T-helper 2 cell treated with Interferon-gamma antibody and Interleukin-4, amounts not matched to agents 5 μg/mL and 100 μg/mL, for 36 hours (primary cell): Measurements from ENCODE around the gene RPL37.
"Not testable (repeated sequence)": the region's sequence is repeated elsewhere in the genome, so short reads cannot be mapped to it uniquely, and the experiment has no call there.

Source experiments
- DNase-seq: peaks from one replicate; pipeline ENCODE4 v3.0.0; 2021; ENCODE audit warnings: low spot score
- H3K27ac Mint-ChIP-seq: one replicate; pipeline ENCODE4 v1.8.0; 2021; ENCODE audit warnings: mild to moderate bottlenecking, mixed read lengths
- H3K27me3 Mint-ChIP-seq: one replicate; pipeline ENCODE4 v1.8.0; 2021; ENCODE audit warnings: low read depth, mixed read lengths
- H3K36me3 Mint-ChIP-seq: one replicate; pipeline ENCODE4 v1.8.0; 2021; ENCODE audit warnings: low read depth, mixed read lengths
- H3K4me1 Mint-ChIP-seq: one replicate; pipeline ENCODE4 v1.8.0; 2021; ENCODE audit warnings: low read depth, mixed read lengths
- H3K4me3 Mint-ChIP-seq: one replicate; pipeline ENCODE4 v1.8.0; 2022; ENCODE audit warnings: mild to moderate bottlenecking, moderate library complexity, mixed read lengths
- H3K9me3 Mint-ChIP-seq: one replicate; pipeline ENCODE4 v1.8.0; 2021; ENCODE audit warnings: mixed read lengths

The RPL37 gene

DNA sequence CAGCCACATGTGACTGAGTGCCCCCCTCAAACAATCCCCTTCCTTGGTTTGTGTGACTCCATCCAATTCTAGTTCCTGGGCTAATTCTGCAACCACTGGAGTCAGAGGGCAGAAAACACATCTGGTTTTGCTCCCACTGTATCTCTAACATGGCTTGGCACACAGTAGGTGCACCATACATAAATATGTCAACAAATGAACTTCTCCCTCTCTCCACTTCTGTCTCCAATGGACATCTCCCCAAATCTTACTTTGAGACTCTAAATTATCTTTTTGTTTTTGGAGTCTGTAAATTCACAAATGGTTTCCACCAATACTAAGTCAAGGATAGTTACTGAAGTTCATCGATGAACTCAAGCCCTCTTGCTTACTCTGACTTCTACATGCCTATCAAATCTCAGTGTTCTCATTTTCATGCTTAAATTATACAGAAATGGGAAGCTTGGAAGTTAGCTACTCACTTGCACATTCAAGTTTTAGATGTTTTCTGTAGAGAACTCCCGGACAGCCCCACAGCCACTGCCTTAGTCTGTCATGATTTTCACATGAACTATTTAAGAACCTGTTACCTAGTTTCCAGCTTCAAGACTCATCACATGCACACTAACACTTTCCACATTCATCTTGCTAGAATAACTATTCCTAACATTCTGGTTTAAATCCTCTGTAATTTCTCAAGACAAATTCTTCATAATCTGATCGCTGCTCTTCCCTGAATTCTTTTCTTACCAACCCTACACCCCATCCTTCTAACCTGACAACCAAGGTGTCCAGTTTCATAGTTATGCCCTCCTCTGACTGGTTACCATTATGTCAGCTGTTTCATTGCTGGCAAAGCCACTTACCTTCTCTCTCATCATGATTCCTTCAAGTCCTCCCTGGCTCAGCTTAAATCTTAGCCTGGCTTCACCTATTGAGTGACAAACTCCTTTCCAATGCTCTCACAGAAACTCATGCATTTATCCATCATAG, 6.0 kb downstream of the RPL37 start:
- no peak overlapping the region for H3K27ac Mint-ChIP-seq
- DNase-seq = no peak
- no peaks in the 10 kb centered on the region for H3K9me3 Mint-ChIP-seq
- peaks cover 39% of the 10 kb centered on the region for H3K4me1 Mint-ChIP-seq
- H3K27me3 Mint-ChIP-seq = no peaks in the 10 kb centered on the region
- H3K36me3 Mint-ChIP-seq = peaks cover 78% of the 10 kb centered on the region
- H3K4me3 Mint-ChIP-seq = no peak overlapping the region

DNA sequence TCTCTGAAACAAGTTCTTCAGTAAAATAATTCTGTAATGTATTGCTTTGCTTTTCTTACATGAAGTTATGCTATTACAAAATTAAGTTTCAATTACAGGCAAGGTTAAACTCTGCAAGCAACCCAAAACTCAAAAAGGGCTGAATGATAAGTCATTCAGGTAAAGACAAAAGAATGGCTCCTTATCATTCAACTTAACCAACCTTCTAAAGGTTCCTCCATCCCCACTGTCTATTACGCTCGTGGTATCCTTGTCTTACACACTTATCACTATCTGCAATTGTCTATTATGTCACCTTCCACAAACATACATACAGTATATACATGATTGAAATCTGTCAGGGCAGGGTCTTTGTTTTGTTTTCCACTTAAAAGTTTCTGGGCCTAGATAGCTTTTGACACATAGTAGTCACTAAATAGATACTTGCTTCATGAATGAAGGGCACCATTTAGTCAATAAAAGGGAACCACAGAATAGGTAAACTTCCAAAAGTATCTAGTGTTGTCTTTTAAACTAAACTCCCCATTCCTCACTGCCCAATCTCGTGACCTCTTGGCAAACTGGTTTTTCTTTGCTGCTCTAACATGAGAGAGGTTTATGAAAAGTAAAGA, 6.9 kb downstream of the RPL37 start:
- Mint-ChIP-seq H3K4me1 (peaks cover 30% of the 10 kb centered on the region), H3K9me3 (no peaks in the 10 kb centered on the region), H3K4me3 (no peak overlapping the region), H3K27me3 (no peaks in the 10 kb centered on the region), H3K36me3 (peaks cover 70% of the 10 kb centered on the region), H3K27ac (peak overlapping the region; percentile 37)
- no peak for DNase-seq

DNA sequence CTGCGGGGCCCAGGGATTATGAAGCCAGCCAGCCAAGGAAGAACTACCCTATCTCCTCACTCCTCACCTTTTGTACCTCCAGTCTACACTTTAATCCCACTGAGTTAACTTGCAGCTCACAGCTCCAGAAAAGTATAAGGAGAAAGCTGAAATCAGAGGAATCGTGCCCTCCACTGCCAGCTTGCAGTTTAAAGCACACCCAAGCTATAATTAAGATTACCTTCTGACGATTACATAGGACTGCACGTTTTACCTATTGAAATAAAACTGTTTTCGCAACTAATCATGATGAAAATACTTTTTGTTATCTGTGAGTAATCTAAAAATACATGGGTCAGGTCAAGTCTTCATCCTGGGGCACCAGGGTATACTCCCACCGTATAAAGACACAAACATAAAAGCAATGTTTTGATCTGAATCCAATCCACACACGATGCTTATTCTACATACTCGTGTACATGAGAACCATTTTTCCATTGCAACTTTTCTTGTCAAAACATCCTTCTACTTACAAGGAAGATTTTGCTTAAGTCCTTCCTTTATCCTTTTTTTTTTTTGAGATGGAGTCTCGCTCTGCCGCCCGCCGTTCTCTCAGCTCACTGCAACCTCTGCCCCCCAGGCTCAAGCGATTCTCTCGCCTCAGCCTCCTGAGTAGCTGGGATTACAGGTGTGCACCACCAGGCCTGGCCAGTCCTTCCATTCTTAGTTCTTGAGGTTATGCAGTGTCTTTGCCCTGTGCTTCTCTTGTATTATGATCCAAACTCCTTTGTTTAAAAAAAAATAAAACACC, 7.6 kb downstream of the RPL37 start:
- no peak for DNase-seq
- no peak overlapping the region for H3K27ac Mint-ChIP-seq
- peaks cover 23% of the 10 kb centered on the region for H3K4me1 Mint-ChIP-seq
- no peaks in the 10 kb centered on the region for H3K27me3 Mint-ChIP-seq
- no peaks in the 10 kb centered on the region for H3K9me3 Mint-ChIP-seq
- H3K36me3 Mint-ChIP-seq = peaks cover 64% of the 10 kb centered on the region
- no peak overlapping the region for H3K4me3 Mint-ChIP-seq

DNA sequence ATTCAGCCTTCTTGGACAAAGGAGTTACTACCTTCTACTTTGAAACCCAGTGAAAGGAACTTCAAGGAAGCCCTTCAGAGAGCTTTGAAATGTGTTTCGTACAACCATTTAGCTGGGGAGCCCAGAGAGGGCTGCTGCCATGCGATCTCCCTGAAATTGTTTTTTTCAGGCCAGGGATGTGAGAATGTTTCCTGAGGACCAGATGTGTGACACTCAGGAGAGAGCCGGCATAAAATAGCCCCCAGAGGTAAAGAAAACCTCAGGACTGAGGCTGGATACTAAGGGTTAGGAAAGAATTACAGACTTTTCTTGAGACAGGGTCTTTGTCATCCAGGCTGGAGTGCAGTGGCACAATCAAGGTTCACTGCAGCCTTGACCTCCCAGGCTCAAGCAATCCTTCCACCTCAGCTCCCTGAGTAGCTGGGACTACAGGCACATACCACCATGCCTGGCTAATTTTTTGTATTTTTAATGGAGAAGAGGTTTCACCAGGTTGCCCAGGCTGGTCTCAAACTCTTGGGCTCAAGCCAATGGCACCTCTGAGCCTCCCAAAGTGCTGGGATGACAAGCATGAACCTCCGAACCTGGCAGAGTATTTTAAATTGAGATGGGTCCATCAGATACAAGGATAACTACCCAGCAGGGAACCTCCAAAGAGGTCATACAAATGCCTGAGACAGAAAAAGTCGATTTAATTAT, 8.4 kb downstream of the RPL37 start:
- Mint-ChIP-seq H3K4me1 (peaks cover 15% of the 10 kb centered on the region), H3K4me3 (no peak overlapping the region), H3K27me3 (no peaks in the 10 kb centered on the region), H3K27ac (no peak overlapping the region), H3K9me3 (no peaks in the 10 kb centered on the region), H3K36me3 (peaks cover 57% of the 10 kb centered on the region)
- DNase-seq = no peak

DNA sequence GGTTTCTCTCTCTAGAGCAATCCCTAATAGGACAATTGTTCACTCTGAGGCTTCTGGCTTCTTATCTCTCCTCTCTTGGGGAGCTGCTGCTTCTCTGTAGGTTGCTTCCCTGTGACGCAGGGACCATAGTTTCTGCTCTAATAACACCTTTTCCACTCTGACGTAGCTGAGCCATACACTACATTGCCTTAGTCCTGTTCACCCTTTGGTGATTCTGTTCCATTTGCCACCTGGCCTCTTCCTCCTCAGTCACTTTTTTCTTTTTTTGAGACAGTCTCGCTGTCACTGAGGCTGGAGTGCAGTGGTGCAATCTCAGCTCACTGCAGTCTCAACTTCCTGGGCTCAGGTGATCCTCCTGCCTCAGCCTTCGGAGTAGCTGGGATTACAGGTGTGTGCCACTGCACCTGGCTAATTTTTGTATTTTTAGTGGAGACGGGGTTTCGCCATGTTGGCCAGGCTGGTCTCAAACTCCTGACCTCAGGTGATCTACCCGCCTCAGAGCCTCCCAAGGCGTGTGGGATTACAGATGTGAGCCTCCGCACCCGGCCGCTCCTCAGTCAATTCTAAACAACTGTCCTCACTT, 9.5 kb downstream of the RPL37 start:
- not testable (repeated sequence) for H3K4me3 Mint-ChIP-seq
- peaks cover 51% of the 10 kb centered on the region for H3K36me3 Mint-ChIP-seq

DNA sequence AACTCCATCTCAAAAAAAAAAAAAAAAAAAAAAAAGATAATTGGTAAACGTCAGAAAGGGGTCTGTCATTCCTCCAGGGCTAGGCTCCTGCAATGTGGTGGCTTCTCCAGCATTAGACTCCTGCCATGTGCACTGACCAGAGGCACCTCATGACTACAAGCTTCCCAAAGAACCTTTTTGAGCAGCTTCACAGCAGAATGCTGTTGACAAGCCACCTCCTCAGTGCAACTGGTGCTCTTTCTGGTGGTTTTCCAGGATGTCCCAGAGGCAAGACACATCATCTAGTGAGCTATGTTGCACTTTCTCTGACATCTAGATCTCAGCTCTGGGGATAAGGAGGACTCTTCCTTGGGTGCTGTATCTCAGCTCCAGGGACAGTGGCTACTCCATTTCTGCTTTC, 11.6 kb downstream of the RPL37 start:
- Mint-ChIP-seq H3K36me3 (peaks cover 33% of the 10 kb centered on the region), H3K27ac (no peak overlapping the region), H3K4me3 (no peak overlapping the region), H3K27me3 (no peaks in the 10 kb centered on the region), H3K9me3 (no peaks in the 10 kb centered on the region), H3K4me1 (peaks cover 5% of the 10 kb centered on the region)
- no peak for DNase-seq

More for the DNA sequence above, 9.5 kb downstream of the RPL37 start:
- H3K9me3 Mint-ChIP-seq, H3K27ac Mint-ChIP-seq, DNase-seq, H3K27me3 Mint-ChIP-seq: not testable (repeated sequence)
- H3K4me1 Mint-ChIP-seq = peaks cover 13% of the 10 kb centered on the region

DNA sequence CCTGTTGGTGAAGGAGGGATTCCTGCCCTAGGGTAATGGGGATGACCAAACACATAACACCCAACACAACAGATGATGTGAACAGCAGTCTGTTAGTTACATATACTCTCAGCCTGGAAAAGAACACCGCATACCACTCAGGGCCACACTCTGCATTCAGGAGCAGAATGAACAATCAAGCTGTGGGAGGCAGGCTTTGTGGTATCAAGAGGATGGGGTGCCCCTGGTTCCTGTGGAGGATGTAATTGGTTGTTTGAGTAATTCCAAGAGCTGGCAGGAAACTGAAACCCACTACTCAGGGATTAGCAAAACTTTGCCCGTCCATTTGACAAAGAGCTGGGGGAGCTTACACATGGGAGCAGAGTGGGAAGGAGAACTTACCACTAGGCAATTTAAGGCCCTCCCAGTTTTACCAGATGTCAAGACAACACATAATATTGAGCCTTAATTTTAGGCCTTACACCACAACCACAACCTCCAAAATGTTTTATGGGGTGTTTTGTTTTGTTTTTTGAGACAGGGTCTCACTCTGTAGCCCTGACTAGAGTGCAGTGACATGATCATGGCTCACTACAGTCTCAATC, 21.2 kb downstream of the RPL37 start:
- no peaks in the 10 kb centered on the region for H3K27me3 Mint-ChIP-seq
- no peak overlapping the region for H3K4me3 Mint-ChIP-seq
- peak; percentile 70 for DNase-seq
- H3K4me1 Mint-ChIP-seq = peaks cover 5% of the 10 kb centered on the region
- no peaks in the 10 kb centered on the region for H3K36me3 Mint-ChIP-seq
- no peaks in the 10 kb centered on the region for H3K9me3 Mint-ChIP-seq
- no peak overlapping the region for H3K27ac Mint-ChIP-seq

DNA sequence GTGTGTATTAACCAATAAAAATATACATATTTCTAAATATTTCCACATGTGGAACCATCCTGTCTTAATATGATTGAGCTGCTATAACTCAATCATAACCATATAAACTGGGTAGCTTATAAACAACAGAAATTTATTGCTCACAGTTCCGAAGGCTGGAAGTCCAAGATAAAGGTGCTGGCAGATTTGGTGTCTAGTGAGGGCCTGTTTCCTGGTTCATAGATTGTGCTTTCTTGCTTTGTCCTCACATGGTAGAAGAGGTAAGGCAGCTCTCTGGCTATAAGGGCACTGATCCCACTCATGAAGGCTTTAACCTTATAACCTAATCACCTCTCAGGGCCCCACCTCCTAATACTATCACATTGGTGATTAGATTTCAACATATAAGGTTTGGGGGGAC, 22.9 kb downstream of the RPL37 start:
- no peak for DNase-seq
- H3K4me3 Mint-ChIP-seq = no peak overlapping the region
- H3K27me3 Mint-ChIP-seq = no peaks in the 10 kb centered on the region
- H3K4me1 Mint-ChIP-seq = peaks cover 9% of the 10 kb centered on the region
- H3K27ac Mint-ChIP-seq = no peak overlapping the region
- H3K36me3 Mint-ChIP-seq = no peaks in the 10 kb centered on the region
- H3K9me3 Mint-ChIP-seq = no peaks in the 10 kb centered on the region

DNA sequence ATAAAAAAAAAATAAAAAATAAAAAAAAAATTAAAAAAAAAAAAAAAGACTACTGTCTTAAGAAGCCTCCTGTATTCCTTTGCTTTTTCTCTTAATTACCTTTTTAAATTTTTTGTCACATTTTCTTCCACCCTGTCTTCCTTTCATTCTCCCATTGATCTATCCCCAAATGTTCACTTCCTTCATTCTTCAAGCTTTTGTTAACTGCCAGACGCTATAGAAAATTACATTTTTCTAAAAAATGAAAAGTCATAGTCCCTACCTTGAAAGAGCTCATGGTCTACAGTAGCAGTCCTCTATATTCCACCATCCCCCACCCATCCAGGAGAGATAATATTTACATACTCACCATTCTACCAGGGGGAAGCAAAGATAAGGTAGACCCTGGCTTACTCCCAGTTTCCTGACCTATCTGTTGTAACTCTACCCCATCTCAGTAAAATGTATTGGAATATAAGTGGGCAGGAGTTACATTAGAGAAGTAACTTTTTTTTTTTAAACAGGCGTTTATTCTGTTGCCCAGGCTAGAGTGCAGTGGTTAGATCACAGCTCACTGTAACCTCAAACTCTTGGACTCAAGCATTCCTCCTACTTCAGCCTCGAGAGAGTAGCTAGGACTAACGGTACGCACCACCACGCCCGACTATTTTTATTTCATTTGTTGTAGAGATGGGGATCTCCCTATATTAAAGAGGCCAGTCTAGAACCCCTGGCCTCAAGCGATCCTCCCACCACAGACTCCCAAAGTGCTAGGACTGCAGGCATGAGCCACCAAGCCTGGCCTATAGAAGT, 33.1 kb downstream of the RPL37 start:
- Mint-ChIP-seq H3K4me3 (no peak overlapping the region), H3K9me3 (no peaks in the 10 kb centered on the region), H3K27me3 (peaks cover 11% of the 10 kb centered on the region), H3K4me1 (peaks cover 7% of the 10 kb centered on the region), H3K36me3 (peaks cover 4% of the 10 kb centered on the region), H3K27ac (no peak overlapping the region)
- no peak for DNase-seq

DNA sequence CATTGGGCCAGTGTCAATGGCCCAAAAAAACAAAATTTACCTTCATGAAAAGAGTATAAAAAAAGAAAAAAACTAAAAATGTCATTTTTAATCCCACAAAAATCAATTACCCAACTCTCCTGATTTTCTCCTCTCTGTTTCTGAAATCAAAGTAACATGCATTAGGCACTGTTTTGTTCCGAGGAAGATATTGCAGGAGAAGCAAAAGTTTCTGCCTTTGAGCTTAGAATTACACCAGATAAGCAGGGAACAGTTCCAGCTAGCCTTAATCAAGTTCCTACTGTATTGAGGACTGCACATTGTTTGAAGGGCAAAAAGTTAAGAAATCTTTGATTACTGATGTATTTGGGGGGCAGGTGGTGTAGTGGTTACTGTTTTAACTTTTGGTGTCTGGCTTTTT, 35.8 kb downstream of the RPL37 start:
- Mint-ChIP-seq H3K4me1 (peaks cover 23% of the 10 kb centered on the region), H3K27me3 (peaks cover 11% of the 10 kb centered on the region), H3K36me3 (peaks cover 23% of the 10 kb centered on the region), H3K9me3 (no peaks in the 10 kb centered on the region), H3K27ac (no peak overlapping the region), H3K4me3 (peak overlapping the region; percentile 20)
- DNase-seq = no peak

DNA sequence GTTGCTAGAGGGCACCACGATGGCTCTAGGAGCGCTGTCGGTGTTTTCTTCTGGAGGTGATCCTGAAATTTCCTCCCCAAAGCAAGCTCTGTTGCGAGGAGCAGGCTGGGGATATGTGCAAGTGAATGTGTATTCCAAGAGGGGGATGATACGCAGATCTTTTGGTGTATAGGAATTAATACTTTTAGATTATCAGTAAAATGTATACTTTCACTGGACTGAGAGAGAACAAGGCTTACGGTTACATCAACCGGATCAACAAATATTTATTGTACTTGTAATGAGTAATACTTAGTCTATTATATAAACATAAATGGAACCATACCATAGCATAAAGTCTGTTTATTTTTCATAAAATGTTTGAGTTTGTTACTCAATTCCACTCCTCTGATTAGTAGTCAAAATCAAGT, 36.2 kb downstream of the RPL37 start:
- peak overlapping the region; percentile 90 for H3K4me3 Mint-ChIP-seq
- DNase-seq = no peak
- peaks cover 27% of the 10 kb centered on the region for H3K36me3 Mint-ChIP-seq

DNA sequence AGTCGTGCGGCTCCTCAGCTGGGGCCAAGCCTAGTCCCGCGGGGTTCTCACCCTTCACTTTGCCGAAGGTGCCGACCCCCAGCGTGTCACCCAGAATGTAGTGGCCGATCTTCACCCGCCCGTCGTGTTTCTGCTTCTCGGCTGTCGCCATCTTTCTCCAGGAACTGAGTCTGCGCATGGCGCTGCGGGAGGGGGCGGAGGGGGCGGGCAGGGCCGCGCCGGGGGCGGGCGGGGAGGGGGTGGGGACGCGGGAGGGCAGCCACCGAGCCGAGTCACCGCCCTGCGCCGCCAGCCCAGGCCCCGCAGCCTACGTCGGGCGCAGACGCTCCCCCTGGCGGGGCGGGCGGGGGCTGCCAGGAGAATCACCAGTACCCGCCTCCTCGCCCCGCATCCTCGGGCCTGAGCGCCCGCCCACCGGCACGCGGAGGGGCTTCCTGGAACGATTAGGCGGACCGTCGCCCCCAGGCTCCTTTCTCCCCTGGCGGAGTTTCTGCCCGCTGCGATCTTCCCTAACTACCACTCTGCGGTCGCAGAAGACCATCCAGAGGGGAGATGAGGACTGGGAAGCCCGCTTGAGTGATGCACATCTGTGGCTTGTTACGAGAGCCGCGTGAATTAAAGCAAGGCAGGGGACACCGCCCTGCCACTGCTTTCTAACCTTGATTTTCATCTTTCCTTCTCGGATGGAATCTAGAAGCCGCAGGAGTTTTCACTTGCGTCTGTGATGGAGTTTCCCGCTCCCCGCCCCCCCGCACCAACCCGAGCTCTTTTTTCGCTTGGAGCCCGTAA, 36.8 kb downstream of the RPL37 start, which contains the start of gene PRKAA1:
Gene PRKAA1, minus strand, starts transcription at position 363 of the 789 bp plus-strand sequence. Its CDS starts 185 bp downstream, at position 178.
- H3K9me3 Mint-ChIP-seq = no peaks in the 10 kb centered on the region
- H3K4me1 Mint-ChIP-seq = peaks cover 32% of the 10 kb centered on the region
- peak within 1 kb of the TSS; percentile 89 for H3K27ac Mint-ChIP-seq
- DNase-seq = peak; percentile 90
- H3K27me3 Mint-ChIP-seq = peaks cover 11% of the 10 kb centered on the region
- H3K4me3 Mint-ChIP-seq = peak within 1 kb of the TSS; percentile 90
- peaks cover 28% of the 10 kb centered on the region for H3K36me3 Mint-ChIP-seq

More for the DNA sequence above, 36.2 kb downstream of the RPL37 start:
- peak overlapping the region; percentile 87 for H3K27ac Mint-ChIP-seq
- H3K27me3 Mint-ChIP-seq = peaks cover 11% of the 10 kb centered on the region
- peaks cover 26% of the 10 kb centered on the region for H3K4me1 Mint-ChIP-seq
- no peaks in the 10 kb centered on the region for H3K9me3 Mint-ChIP-seq
